Sigmoid colon (tissue), 4 donors: ENCODE results near the gene DDX1.

Experiments
- EP300 ChIP-seq, 4 donors: sonication (generic); formaldehyde crosslinking; IDR thresholded peaks; one replicate each; pipeline ENCODE4 v1.6.1; 2017; ENCODE audit warnings: antibody characterized with exemption in 4 of 4
- TF ChIP-seq, protein P1 (sequence below), 4 experiments: fragments of 450-650 bp in 3 of 4; fragments of 200-600 bp in 1 of 4; IDR thresholded peaks; one replicate each; pipeline ENCODE4 v1.5.1; 2016 to 2019; ENCODE audit warnings: antibody characterized with exemption in 4 of 4, mild to moderate bottlenecking in 3 of 4, moderate library complexity in 2 of 4

DNA sequence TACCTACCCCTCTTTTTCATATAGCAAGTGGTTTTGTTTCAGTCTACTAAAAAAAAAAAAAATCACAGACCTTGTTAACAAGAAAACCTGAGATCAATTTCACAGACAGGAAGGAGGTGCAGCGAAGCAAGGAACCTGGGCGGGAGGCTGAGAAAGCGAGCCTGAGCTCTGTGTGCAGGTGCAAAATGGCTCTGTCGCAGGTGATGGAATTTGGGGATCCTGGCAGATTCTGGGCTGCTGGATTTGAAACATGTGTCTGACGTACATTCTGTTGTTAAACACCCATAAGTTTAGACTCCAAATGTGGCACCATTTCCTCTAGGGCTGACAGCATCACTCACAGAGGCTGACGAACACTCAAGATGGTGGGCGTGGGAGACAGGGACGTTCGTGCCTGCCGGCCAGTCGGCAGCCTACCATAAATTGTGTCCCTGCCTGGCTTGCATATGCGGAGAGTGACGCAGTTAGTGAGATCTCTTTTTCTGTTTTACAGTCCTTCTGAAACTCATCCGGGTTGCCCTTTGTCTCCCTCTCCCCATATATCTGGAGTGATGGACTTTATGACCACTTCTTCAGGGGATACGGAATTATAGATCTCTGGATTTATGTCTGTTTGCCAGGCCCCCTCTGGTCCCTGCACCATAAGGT lies 8.8 kb upstream of the DDX1 start:
- TF ChIP-seq, protein P1, sequence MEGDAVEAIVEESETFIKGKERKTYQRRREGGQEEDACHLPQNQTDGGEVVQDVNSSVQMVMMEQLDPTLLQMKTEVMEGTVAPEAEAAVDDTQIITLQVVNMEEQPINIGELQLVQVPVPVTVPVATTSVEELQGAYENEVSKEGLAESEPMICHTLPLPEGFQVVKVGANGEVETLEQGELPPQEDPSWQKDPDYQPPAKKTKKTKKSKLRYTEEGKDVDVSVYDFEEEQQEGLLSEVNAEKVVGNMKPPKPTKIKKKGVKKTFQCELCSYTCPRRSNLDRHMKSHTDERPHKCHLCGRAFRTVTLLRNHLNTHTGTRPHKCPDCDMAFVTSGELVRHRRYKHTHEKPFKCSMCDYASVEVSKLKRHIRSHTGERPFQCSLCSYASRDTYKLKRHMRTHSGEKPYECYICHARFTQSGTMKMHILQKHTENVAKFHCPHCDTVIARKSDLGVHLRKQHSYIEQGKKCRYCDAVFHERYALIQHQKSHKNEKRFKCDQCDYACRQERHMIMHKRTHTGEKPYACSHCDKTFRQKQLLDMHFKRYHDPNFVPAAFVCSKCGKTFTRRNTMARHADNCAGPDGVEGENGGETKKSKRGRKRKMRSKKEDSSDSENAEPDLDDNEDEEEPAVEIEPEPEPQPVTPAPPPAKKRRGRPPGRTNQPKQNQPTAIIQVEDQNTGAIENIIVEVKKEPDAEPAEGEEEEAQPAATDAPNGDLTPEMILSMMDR (IDR thresholded peaks at IDR 0.05), result no peak
- no peak for TF ChIP-seq EP300 (IDR thresholded peaks at IDR 0.05)
